Measurements from ENCODE around the gene RAB7A.
A peak's percentile ranks its signal among the peaks of the same experiment; 100 is the strongest.
"Not testable (repeated sequence)": the region's sequence is repeated elsewhere in the genome, so short reads cannot be mapped to it uniquely, and the experiment has no call there.

RAB7A gene

DNA sequence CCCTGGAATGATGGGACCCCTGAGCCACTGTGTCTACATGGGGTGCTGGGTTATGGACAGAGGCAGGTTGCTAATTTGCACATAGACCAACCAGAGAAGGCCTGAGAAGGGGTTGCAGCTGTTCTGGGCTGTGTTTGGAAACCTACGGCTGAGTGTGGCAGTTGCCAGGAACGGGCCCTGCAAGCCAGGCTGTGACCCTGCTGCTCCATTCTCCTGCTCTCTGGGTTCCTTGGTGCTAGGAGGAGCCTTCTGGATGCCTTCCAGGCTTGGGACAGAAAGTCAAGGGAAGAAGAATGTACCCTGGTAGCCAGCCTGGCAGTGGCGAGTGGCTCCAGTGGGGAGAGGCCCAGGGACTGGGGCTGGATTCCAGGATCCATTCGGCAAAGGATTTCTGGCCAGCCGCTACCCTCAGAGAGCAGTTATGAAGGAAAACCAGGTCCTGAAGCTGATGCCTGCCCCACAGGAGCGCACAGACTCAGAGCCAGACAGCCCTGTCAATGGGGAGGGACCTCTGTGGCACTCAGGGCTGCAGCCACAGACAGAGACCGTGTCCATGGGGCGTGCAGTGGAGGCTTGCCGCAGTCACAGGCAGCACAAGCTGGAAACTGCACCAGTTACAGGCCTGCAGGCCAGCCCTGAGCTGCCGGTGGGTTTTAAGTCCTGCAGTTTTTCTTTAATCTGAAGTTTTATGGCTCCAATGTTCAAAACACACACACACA is 98.3 kb downstream of the RAB7A start:
- no peak for DNase-seq

DNA sequence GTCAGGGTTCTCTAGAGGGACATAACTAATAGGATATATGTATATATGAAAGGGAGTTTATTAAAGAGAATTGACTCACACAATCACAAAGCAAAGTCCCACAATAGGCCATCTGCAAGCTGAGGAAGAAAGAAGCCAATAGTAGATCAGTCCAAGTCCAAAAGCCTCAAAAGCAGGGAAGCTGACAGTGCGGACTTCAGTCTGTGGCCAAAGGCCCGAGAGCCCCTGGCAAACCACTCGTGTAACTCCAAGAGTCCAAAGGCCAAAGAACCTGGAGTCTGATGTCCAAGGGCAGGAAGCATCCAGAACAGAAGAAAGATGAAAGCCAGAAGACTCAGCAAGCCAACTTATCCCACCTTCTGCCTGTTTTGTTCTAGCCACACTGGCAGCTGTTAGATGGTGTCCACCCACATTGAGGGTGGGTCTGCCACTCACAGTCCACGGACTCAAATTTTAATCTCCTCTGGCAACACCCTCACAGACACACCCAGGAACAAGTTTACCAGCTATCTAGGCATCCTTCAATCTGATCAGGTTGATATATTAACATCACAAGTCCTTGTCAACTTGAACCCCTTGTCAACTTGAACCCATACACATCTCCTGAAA is 99.2 kb downstream of the RAB7A start:
- no peak for DNase-seq

DNA sequence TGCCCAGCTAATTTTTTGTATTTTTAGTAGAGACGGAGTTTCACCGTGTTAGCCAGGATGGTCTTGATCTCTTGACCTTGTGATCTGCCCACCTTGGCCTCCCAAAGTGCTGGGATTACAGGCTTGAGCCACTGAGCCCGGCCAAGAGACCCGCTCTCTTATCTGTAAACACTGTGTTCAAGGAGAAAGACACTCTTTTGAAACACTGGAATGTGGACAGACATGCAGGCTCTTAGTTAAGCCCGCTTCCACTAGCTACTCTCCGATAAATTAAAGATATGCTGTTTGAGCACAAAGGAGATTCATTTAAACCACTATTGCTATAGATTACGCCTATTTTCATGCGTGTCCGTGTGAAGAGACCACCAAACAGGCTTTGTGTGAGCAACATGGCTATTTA is 103.1 kb downstream of the RAB7A start:
- DNase-seq = not testable (repeated sequence)

DNA sequence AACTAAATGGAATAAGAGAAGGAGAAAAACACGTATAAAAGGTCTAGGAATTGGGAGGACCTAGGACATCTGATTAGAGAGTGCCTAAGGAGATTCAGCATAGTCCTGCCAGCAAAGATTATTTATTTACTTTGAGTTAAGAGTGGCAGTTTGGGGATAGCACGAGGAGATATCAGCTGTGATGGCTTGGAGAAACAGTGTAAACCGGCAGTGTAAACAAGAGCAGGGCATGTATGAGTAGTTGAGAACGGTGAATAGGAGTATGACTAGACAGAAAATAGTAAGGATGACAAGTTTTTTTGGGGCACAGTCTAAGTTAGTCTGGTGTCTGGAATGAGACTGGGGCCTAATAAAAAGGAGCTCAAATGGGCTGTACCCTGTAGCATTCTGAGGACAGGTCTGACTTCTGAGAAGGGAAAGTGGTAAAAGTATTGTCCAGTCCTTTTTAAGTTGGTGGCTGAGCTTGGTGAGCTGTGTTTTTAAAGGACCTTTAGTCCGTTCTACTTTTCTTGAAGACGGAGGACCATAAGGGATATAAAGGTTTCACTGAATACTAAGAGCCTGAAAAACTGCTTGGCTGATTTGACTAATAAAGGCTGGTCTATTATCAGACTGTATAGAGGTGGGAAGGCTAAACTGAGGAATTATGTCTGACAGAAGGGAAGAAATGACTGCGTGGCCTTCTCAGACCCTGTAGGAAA is 104.1 kb downstream of the RAB7A start:
- DNase-seq = not testable (repeated sequence)

DNA sequence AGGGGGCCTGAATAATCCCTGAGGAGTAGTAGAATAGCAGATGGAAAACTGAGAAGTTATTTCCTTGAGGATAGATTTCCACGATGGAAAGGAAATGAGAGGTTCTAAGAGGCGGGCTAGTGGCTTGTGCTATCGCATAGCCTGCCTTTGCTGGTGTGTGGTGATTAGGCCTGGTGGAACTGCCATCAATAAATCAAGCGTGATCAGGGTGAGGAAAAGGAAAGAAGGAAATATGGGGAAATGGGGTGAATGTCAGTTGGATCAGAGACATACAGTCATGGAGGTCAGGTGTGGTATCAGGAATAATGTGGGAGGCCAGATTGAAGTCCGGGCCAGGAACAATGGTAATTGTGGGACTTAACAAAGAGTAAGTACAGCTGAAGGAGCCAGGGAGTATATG is 104.8 kb downstream of the RAB7A start:
- DNase-seq = not testable (repeated sequence)

DNA sequence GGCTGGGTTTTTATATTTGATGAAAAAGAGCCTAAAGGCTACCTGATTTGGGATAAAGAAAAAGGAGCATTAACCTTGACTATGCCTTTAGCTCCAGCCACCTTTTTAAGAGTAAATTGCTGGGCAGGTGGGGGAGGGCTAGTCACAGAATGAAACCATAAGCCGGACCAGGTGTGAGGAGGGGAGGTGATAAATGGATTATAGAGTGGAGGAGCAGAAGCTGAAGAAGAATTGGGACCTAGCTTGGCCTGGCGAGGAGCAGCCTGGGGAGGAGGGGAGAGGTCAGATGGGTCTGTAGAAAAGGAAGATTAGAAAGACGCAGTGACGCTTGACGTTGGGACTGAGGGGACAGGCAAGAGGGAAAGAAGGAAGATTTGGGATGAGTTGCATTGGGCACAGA is 107.0 kb downstream of the RAB7A start:
- not testable (repeated sequence) for DNase-seq

DNA sequence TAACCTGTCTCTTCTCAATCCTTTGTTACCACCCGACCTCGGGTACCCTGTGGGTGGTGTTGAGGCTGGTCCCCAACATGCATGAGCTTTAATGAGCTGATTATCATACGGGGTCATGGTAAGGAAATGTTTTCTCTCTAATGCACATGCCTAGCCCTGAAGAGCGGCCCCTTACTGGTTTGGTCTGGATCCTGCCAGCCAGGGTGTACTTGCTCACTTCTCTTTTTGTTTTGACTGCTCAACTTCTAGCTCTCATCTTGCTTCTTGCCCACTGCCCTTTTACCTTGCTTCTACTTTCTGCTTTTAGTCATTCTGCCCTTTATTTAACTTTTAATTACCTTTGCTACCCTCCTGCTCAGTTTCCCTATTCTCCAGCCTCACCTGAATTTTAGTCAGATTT is 109.1 kb downstream of the RAB7A start:
- no peak for DNase-seq

DNA sequence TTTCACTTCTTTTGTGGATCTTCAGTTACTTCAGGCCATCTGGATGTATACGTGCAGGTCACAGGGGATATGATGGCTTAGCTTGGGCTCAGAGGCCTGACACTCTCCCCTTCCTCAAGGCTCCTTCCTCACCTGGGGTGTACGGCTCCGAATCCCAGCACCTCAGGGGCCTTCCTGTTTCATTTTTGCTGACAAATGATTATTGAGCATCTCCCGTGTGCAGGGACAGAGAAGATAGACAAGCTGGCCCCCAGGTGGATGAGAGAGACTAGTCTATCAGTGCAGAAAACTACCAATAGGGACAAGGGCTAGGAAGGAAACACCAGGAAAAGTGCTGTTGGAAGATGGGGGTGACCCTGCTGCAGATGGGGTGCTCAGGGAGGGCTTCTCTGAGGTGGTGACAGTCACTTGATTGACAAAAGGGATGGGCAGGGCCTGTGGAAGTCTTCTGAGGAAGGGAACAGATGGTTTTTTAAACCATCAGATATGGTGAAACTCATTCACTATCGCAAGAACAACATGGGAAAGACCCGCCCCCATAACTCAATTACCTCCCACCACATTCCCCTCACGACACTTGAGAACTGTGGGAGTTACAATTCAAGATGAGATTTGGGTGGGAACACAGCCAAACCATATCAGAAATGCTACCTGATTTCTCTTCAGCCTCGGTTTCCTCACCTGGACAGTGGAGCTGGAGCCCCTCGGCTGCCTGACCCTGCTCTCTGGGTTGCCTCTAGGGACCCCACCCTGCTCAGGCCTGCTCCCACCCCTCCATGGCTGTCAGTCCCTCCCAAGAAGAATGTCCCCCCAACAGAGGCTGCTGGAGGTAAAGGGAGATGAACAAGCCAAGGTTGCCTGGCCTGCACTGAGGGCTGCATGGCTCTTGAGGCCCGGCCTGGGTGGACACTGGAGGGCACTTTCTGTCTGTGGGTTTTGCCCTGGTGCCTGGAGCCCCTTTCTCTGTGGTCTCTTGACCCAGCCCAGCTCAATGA is 116.2 kb downstream of the RAB7A start:
- no peak for DNase-seq

DNA sequence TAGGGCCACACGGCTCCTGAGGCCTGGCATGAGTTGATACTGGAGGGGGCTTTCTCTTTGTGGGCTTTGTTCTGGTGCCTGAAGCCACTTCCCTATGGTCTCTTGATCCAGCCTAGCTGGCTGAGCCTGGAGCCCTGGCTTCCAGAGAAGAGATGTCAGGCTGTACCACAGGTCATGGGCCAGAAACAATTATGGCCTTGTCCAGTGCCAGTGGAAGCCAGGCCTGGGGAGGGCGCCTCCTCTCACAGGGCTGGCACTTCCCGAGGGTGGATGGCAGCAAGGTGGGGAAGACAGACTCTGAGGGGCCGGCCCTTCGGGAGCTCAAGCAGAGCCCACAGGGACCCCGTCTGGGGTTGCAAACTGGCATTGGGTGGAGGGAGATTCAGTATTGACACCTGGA is 118.5 kb downstream of the RAB7A start:
- no peak for DNase-seq

DNA sequence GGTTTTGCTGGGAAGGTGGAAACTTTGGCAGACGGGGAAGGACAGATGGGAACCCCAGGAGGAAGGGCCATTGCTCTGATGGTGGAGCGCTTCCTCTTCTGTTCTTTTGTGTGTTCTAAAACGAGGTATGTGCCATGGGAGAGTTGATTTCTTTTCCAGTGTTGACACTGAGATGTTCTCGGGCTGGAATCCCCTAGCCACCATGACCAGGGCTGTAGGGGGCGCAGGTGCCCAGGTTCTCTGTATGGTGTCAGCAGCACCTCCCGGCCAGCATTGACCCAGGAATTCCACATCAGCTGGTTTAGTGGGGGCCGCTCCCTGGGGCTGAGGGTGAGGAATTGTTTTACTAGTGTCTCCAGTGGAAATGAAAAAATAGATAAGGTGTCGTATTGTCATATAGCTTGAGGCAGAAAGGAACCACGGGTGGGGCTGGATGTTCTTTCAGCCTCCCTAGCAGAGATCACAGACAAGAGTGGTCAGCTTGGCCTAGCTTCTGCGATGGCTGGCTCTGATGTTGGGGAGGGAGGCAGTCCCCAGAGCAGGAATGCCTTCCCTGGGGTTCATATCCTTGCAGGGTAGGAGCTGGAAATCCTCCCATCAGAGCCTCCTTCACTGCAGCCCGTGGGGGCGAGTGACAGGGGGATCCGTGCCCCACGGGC is 119.3 kb downstream of the RAB7A start:
- no peak for DNase-seq

DNA sequence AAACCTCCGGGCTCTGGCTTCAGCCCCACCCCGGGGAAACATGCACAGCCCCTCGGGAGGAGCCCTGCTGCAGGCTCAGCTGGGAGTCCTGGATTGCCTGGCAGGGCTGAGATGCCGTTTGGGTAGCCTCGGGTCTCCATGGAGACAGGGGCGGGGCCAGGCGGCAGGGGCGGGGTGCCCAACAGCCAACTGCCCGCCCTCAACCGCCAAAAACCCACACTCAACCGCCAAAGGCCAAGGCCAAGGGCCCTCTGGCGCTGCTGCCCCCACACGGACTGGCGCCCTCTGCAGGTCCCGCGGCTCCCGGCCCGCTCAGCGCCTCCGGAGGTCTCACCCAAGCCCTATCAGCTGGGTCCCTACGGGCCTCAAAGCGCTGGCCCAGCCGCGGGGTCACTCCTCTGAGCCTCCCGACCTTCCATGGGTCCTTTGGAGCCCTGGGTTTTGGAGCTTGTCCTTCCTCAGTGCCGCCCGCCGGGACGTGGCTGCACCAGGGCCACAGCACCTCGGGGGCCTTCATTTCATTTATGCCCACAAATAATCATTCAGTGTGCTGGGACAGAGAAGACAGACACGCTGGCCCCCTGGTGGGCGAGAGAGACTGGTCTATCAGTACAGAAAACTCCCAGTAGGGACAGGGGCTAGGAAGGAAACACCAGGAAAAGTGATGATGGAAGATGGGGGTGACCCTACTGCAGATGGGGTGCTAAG is 119.9 kb downstream of the RAB7A start:
- peak; percentile 94 for DNase-seq

DNA sequence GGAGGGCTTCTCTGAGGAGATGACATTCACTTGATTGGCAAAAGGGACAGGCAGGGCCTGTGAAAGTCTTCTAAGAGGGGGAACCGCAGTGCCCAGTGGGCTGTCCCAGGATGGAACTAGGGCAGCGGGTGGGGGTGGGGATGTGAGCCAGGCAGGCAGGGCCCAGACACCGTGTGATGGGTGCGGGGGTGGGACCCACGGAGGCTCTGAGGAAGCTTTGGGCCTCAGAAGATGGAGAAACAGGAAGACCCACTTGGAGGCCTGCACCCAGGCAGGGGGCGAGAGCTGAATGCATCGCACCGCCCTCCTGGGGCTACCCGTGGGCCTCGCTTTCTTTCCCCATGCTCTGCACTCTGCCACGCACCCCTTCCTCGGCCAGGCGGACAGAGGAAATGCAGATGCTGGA is 120.5 kb downstream of the RAB7A start:
- peak; percentile 50 for DNase-seq

DNA sequence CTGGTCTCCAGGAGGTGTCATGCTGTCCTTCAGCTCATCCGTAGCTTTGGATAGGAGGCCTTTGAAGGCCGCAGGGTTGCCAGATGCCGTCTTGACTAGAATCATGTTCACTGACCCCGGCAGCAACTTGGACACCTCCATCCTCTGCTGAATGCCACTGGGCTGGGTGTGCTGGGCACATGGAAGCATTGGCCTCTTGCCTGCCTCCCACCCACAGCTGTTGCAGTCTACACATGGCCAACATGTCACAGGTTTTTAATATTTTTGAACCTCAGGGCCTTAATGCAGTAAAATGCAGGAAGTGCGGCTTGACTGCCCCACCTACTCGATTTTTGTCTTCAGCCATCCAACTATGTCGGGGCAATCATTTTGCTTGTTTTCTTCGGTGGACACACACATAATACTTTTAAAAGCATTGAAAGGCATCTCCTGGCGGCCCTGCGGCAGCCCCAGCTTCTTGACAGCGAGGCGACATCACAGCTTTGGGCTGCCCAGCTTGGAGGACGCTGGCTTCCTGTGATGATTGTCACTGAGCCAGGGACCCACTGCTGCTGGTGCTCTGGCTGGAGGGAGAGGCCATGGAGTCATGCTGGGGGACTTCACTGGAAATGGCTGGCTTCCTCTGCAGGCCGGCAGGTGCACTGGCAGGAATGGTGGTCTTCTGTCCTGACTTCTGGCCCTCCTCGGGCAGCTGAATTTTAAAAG is 121.8 kb downstream of the RAB7A start:
- DNase-seq = no peak

DNA sequence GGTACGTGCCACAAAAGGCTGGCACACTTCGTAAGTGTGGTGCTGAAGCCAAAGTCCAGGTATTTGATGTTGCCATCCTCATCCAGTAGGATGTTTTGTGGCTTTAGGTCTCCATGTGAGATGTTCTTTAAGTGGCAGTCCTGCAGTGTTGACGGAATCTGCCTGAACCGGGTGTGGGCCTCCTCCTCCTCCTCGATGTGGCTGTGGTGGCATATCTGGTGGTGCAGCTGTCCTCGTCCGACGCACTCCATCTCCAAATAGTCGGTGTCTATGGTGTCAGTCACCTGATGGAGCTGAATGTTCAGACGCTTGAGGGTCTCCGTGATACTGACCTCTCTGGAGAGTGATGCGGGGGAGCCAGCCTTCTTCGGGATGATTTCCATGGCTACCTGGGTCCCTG is 123.0 kb downstream of the RAB7A start:
- no peak for DNase-seq

DNA sequence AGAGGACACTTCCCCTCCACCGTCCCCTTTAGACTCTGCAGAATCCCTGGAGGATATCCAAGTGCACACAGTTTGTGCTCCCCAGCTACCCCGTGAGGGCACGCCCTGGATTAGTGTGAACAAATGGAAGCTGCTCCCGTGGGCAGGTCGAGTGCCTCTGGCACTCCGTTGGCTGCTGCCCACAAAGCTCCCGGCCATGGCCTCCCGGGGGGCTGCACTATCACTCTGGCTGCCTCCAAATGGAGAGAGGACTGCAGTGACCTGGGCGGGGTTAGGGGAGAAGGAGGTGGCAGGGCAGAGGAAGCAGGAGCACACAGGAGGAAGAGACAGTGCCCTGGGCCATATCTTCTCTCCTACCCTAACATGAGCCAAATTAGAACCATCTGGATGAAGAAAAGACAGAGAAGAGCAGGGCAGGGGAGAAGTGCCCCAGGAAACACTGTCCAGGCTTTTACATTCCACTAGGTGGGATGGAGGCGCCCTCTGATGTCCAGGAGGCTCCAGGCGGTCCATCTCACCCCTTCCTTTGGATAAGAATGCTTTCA is 124.0 kb downstream of the RAB7A start:
- no peak for DNase-seq

DNA sequence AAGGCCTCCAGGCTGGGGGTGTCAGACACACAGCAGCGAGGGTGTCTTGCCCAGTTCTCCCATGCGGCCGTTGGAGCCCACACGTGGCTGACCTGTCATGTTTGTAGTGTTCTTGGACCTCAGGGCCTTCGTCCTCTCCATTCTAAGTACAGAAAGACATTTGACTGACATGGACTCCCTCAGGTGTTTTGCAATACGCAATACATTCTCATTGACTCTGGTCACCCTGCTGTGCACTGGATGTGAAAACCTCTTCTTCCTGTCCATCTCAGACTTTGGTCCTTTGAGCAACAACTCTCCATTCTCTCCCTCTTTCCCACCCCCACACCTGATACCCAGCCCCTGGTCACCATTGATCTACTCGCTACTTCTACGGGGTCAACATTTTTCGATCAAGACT is 124.6 kb downstream of the RAB7A start:
- DNase-seq = no peak

DNA sequence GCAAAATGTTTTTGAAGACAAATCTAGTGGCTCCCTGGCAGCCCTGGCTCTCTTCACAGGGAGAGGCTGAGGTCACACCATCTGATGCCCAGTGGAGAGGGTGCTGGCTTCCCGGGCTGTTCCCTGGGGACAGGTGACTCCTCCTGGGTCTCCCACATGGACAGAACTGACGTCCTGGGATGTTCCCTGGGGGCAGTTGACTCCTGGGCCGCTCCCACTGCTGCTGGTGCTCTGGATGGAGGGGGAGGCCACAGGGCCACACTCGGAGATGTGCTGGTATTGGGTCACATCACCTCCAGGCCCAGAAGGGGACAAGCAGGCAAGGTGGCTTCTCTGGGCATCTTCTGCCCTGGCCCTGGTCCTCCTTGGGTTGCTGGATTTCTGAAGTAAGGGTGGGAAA is 125.6 kb downstream of the RAB7A start:
- DNase-seq = no peak

DNA sequence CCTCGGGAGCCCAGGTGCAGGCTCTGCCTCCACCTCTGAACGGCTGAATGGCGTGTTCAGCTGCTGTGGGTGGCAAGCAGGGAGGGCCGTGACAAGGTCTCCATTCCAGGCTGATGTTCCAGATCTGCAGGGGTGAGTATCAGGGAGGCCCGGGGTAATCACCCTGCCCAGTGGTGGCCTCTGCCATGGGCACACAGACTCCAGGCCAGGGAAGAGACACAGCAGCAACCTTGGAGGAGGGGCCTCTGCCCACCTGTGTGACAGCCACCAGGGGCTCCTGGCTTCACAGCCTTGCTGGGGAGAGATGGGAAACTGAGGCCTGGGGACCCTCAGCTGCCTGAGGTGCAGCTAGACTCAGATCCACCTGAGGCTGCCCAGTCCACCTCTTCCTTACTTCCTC is 127.8 kb downstream of the RAB7A start:
- DNase-seq = no peak

DNA sequence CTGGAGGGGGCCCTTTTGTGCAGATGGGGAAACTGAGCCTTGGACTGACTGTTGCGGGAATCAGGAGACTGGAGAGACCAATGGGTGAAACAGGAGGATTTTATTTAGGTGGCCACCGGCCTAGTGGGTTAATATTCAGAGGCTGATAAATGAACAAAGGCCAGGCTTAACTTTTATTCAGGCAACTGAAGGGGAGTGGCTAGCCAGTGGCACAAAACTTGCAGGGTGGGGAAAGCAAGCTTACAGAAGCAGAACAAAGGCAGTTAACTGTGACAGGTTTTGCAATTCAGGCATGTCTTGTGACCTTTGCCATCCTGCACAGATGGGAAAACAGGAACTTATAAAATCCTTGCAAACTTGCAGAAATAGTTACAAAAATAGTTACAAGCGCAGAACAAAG is 128.5 kb downstream of the RAB7A start:
- DNase-seq = no peak

DNA sequence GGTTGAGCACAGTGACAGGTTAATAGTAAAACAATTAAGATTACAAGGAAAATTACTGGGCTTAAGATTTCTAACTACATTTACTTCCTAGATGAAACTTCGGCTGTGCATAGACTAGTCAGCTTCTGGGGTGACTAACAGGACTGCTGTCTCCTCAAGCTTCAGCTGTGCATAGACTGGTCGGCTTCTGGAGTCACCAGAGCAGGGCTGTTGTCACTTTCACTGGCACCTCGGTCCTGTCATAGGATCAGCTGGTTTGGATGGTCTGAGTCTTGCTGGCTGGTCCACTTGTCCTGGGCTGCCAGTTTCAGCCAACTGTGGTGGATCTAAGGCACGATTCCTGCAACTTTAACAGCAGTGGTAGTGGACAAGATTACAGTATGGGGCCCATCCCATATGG is 129.6 kb downstream of the RAB7A start:
- DNase-seq = no peak

DNA sequence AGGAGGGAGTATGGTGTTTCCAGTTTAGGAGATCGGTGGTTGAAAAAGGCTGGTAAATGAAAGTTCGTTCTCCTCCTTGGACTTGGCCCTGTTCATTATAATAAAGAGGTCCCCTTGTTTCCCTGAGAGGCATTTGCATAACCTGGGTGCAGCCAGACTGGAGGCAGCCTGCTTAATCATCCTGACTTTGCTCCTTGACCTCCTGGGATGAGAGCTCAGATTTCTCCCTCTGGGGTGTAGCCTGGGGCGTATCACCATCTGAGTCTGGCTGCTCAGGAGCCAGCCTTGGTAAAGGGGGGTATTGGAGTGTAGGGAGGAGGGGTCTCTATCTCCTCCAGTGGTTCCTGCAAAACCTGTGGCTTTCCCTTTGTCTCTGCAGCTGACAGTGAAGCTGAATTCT is 132.2 kb downstream of the RAB7A start:
- DNase-seq = no peak
